GM12865 (cell line): ENCODE results near the gene PNN.
A peak's percentile ranks its signal among the peaks of the same experiment; 100 is the strongest.
"Not testable (repeated sequence)": the region's sequence is repeated elsewhere in the genome, so short reads cannot be mapped to it uniquely, and the experiment has no call there.

Experiments used
- DNase-seq: peaks from one replicate; pipeline ENCODE4 v3.0.0; 2010; ENCODE audit warnings: low read depth
- H3K4me3 ChIP-seq: 2 replicates; pipeline ENCODE4 v1.5.1; 2011; ENCODE audit warnings: mild to moderate bottlenecking, low read depth, low read length, control low read depth
- TF ChIP-seq, protein P1 (sequence below): IDR thresholded peaks from 2 replicates; pipeline ENCODE4 v1.5.1; 2011; ENCODE audit warnings: low read length, control low read depth, low read depth, inconsistent platforms; ENCODE audit not compliant: insufficient read depth; ENCODE audit errors: missing control alignments

PNN gene

DNA sequence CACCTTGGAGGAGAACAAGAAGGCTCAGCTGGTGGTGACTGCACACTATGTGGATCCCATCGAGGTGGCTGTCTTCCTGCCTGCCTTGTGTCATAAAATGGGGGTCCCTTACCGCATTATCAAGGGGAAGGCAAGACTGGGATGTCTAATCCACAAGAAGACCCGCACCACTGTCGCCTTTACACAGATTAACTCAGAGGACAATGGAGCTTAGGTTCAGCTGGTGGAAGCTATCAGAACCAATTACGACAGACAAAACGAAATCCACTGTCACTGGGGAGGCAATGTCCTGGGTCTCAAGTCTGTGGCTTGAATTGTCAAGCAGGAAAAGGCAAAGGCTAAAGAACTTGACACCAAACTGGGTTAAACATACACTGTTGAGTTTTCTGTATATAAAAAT lies 17.6 kb upstream of the PNN start:
- DNase-seq, result no peak
- TF ChIP-seq, protein P1, sequence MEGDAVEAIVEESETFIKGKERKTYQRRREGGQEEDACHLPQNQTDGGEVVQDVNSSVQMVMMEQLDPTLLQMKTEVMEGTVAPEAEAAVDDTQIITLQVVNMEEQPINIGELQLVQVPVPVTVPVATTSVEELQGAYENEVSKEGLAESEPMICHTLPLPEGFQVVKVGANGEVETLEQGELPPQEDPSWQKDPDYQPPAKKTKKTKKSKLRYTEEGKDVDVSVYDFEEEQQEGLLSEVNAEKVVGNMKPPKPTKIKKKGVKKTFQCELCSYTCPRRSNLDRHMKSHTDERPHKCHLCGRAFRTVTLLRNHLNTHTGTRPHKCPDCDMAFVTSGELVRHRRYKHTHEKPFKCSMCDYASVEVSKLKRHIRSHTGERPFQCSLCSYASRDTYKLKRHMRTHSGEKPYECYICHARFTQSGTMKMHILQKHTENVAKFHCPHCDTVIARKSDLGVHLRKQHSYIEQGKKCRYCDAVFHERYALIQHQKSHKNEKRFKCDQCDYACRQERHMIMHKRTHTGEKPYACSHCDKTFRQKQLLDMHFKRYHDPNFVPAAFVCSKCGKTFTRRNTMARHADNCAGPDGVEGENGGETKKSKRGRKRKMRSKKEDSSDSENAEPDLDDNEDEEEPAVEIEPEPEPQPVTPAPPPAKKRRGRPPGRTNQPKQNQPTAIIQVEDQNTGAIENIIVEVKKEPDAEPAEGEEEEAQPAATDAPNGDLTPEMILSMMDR, result no peak
- no peak overlapping the region for H3K4me3 ChIP-seq

- TF ChIP-seq, protein P1, result no peak
- no peak for DNase-seq
- no peak overlapping the region for H3K4me3 ChIP-seq
Observed at GRCh38 chr14:39158222-39158858, 16.7 kb upstream of the PNN start.

DNA sequence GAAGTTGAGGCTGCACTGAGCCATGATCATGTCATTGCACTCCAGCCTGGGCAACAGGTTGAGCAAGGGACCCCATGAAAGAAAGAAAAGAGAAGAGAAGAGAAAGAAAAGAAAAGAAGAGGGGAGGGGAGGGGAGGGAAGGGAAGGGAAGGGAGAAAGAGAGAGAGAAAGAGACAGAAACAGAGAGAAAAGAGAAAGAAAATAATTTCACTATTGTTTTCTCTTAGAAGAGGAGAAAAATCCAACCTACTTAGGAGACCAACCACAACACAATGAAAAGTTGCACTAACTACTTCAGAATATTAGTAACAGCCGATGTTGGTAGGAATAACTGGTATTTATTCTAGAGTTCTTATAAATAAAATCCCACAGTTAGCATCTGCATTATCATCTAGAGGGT lies 14.6 kb upstream of the PNN start:
- no peak for DNase-seq
- H3K4me3 ChIP-seq, result no peak overlapping the region
- TF ChIP-seq, protein P1, result no peak

DNA sequence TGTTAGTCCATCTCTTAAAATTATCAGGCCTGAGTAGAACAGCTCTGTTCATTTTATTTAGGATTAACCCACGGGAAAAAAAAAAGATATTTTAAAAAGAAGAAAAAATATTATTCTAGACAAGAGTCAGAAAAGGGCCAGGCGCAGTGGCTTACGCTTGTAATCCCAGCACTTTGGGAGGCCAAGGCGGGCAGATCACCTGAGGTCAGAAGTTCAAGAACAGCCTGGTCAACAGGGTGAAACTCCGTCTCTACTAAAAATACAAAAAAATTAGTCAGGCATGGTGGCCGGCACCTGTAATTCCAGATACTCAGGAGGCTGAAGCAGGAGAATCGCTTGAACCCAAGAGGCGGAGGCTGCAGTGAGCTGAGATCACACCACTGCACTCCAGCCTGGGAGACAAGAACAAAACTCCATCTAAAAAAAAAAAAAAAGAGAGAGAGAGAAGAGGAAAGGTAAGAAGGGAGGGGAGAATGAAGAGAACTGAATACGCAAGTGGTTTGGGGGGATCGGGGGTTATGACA lies 7.2 kb upstream of the PNN start:
- not testable (repeated sequence) for H3K4me3 ChIP-seq, DNase-seq

- no peak for DNase-seq
Observed at GRCh38 chr14:39168591-39168990, 6.5 kb upstream of the PNN start.

DNA sequence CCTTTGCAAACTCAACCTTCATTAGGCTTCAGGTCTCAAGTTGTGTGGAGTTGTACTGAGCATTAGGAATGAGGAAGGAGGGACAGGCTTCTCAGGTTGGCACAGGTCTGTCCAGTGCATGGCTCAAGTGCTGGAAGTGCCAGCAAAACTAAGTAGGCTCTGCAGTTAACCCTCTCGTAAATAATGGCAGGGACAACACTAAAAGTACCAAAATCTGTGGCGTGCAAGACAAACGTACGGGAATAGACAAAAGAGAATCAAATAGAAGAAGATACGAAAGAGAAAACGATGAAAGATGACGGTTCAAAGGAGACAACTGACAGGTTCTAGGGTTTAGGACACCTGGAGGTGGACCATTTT lies 5.5 kb upstream of the PNN start:
- peak overlapping the region; percentile 72 for H3K4me3 ChIP-seq
- TF ChIP-seq, protein P1, result no peak
- DNase-seq, result no peak

More at GRCh38 chr14:39168591-39168990, 6.5 kb upstream of the PNN start:
- peak overlapping the region; percentile 72 for H3K4me3 ChIP-seq
- TF ChIP-seq, protein P1, result no peak

DNA sequence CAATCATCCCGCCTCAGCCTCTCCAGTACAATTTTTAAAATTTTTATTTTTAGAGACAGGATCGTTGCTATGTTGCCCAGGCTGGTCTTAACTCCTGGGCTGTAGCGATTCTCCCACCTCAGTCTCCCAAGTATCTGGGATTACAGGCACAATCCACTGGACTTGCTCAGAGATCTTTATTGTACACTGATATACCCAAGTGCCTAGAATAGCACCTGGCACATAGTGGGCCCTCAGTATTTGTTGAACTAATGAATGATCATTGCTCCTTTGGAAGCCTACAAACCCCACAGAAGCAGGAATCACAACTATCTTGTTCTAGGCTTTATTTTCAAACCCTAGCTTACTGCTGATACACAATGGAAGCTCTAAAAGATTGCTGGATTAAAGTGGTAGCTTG lies 1.9 kb upstream of the PNN start:
- DNase-seq, result no peak
- TF ChIP-seq, protein P1, result no peak
- no peak overlapping the region for H3K4me3 ChIP-seq
